HG03064 (cell line): ENCODE results near the gene MBNL1.
"Not testable (repeated sequence)": the region's sequence is repeated elsewhere in the genome, so short reads cannot be mapped to it uniquely, and the experiment has no call there.

ENCODE experiments used
- ATAC-seq: cut with Tn5 transposase; IDR thresholded peaks from one replicate; pipeline ENCODE4 v1.9.1; 2021; ENCODE audit warnings: low read depth; ENCODE audit not compliant: unreplicated experiment

The MBNL1 gene

GRCh38 chr3:152391671-152392070 is 122.9 kb downstream of the MBNL1 start:
- ATAC-seq, result no peak

GRCh38 chr3:152392272-152392880 is 123.6 kb downstream of the MBNL1 start:
- ATAC-seq, result no peak

DNA sequence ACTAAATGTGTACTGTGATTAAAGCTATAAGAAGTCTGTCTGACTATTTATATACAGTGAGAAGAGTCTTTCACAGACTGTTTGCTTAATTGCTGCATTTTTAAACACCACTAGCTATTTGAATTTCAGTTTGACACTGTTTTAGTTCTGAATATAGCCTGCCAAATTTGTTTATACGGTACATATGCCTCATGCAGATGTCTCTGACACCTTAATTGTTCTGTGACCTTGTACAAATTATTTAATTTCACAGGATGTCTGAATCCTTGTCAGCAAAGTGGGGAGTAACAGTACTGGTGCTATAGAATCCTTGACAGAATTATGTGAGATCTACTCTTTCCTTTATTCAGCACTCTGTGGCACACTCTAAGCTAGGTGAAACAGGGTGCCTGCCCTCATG is 125.5 kb downstream of the MBNL1 start:
- no peak for ATAC-seq

DNA sequence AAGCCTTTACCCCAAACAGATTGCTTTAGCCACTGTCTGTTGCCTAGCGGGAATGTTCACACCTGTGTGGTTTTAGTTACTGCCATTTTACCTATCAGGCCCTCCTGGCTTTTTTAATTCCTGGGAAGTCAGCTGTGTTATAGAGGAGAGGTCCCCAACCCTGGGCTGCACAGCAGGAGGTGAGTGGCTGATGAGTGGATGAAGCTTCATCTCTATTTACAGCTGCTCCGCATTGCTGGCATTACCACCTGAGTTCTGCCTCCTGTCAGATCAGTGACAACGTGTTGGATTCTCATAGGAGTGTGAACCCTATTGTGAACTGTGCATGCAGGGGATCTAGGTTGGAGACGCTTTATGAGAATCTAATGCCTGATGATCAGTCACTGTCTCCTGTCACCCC is 127.0 kb downstream of the MBNL1 start:
- no peak for ATAC-seq

- ATAC-seq, result no peak
Measured at GRCh38 chr3:152396867-152397266, 128.1 kb downstream of the MBNL1 start.

DNA sequence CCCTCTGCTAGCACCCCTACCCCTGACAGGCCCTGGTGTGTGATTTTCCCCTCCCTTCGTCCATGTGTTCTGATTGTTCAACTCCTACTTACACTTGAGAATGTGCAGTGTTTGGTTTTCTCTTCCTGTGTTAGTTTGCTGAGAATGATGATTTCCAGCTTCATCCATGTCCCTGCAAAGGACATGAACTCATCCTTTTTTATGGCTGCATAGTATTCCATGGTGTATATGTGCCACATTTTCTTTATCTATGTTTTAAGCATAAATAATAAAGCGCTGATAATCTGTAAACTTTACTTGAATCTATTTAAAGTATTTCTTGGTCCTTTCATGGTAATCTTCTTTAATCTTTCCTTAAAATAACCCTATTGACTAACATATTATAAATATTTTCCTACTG is 128.6 kb downstream of the MBNL1 start:
- ATAC-seq, result not testable (repeated sequence)

DNA sequence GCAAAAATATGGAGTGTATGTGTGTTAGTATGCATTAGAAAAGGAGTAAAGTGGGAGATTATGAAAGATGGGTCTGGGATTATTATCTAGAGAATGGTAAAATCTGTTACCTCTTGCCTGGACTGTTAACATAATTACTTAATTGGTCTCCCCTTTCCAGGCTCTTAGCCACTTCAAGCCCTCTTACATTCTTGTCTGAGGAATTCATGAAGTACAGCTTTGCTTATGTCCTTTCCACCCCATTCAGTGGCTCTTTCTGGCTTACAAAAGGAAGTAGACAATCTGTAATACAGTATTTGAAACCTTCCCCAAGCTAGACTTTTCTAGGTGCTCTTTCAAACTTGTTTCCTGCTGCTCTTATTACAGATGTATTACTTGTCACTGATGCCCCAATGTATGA is 129.8 kb downstream of the MBNL1 start:
- no peak for ATAC-seq

GRCh38 chr3:152399374-152399773 is 130.6 kb downstream of the MBNL1 start:
- ATAC-seq, result no peak

DNA sequence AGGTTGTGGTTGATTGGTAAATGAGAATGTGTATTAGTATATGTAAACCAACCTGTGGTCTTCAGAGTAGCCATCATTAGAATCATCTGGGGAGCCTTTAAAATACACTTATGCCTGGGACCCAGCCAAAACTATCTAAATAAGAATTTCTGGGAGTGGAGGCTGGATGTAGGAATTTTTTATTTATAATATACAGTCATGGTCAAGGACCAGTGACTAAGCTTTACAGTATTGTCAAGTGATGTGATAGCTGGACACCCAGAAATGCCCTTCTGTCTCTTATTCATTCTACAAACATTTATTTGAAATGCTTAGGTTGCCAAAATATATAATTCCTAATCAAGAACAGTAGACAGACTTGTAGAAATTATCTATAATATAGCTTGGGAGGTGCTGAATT is 132.2 kb downstream of the MBNL1 start:
- ATAC-seq, result no peak

GRCh38 chr3:152402695-152403451 is 134.1 kb downstream of the MBNL1 start:
- no peak for ATAC-seq

- ATAC-seq, result no peak
Measured at GRCh38 chr3:152403632-152404066, 134.9 kb downstream of the MBNL1 start.

GRCh38 chr3:152404976-152405375 is 136.2 kb downstream of the MBNL1 start:
- no peak for ATAC-seq

DNA sequence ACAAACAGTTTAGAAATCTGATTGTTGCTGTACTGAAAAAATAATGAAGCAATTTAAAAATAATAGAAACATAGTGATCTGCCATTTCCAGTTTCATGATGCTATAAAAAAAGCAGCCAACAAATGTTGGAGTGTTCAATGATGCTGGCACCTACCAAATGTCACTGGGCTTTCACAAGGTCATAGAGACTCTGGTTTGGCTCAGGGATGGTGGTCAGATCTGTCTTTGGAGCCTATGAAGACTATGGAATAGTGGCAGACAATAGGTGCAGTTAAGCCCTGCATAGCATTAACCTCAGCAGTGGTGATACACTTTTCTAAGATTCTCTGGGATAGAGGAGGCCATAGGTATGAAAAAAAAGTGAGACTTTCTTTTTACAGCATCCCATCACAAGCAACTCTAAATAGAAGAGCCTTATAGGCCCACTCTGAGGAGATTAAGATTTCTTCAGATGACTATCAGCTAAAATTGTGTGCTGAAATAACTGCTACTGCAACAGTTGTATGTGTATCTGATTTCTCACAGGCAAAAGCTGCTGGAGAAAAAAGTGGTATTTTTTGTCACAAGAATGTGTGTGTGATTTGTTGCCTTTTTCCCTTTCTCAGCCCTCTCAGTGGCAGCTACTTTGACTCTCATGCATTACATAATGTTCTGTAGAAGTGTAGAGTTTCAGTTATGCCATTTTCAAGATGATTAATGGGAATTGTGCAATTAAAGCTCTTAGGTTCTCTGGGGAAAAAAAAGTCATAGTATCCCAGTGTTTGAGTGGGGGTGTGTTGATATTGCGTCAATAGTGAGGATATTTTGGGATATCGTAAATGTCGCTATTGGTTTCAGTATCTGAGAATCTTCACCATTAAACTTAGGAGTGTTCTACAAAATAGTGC is 137.4 kb downstream of the MBNL1 start:
- no peak for ATAC-seq

DNA sequence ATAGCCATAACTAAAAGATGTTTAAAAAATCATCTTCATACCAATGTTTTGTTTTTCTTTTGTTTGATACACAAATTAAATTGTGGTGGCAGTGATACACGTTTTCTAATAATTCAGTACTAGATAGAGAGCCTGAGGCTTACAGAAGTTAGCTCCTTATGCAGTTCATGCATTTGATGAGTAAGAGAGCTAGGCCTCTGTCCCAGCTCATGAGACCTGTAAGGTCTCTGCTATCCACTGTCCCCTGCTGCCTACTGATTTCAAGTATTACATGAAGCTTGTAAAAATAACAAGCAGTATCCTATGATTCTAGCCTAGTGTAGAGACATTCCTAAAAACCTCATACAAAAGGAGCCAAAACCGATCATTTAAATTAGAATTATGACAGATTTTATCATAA is 144.5 kb downstream of the MBNL1 start:
- ATAC-seq, result no peak

- no peak for ATAC-seq
Measured at GRCh38 chr3:152416808-152417580, 148.3 kb downstream of the MBNL1 start.

DNA sequence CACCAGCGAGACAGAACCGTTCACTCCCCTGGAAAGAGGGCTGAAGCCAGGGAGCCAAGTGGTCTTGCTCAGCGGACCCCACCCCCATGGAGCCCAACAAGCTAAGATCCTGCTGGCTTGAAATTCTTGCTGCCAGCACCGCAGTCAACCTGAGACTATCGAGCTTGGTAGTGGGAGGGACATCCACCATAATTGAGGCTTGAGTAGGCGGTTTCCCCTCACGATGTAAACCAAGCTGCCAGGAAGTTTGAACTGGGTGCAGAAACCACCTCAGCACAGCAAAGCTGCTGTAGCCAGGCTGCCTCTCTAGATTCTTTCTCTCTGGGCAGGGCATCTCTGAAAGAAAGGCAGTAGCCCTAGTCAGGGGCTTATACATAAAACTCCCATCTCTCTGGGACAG is 151.0 kb downstream of the MBNL1 start:
- ATAC-seq, result no peak

DNA sequence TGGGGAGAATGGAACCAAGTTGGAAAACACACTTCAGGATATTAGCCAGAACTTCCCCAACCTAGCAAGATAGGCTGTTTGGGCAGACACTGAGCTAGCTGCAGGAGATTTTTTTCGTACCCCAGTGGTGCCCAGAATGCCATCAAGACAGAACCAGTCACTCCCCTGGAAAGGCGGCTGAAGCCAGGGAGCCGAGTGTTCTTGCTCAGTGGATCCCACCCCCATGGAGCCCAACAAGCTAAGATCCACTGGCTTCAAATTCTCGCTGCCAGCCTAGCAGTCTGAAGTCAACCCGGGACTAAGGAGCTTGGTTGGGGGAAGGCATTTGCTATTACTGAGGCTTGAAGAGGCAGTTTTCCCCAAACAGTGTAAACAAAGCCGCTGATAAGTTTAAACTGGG is 152.4 kb downstream of the MBNL1 start:
- no peak for ATAC-seq

DNA sequence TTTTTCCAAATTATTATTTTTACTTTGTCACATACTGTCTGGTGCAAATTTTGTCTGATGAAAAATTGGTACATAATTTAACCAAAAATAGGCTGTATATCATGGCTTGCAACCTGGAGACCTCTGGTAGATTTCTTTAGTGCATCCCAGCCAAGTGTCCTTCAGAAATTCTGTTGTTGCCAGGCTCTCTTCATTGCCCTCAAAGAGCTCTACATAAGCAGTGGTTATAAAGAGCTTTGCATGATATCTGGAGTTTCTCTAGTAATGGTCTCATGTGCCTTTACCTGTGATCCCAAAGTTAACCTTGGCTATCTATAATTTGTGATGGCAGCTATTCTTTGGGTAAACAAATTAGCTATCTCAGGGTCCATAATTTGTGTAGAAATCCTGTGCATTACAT is 157.7 kb downstream of the MBNL1 start:
- ATAC-seq, result no peak

- ATAC-seq, result no peak
Measured at GRCh38 chr3:152428577-152428976, 159.8 kb downstream of the MBNL1 start.

GRCh38 chr3:152430223-152431002 is 161.7 kb downstream of the MBNL1 start:
- no peak for ATAC-seq
